RPMI7951 (cell line): ENCODE measurements around the gene CCDC51. TPM values are rescaled to one million over a fixed set of nuclear protein-coding genes. Genes with fewer than 3 reads are reported as not detected.
"Not testable (repeated sequence)": the region's sequence is repeated elsewhere in the genome, so short reads cannot be mapped to it uniquely, and the experiment has no call there.

Source experiments
- DNase-seq: peaks from one replicate; pipeline ENCODE4 v3.0.0-alpha.2; 2012; ENCODE audit warnings: low read depth
- total RNA-seq: library from RNA; depleted of rRNA; stranded (reverse); fragments of >200 nt; shearing (Covaris generic); gene quantifications from 2 replicates; pipeline ENCODE4 v1.2.3, GENCODE V29; 2014; rRNA removed

The CCDC51 gene
- 18.1 and 21.6 TPM in 2 replicates for total RNA-seq

- DNase-seq = peak; percentile 94
Observed at GRCh38 chr3:48439820-48440589, at the start of gene CCDC51, which contains the start of gene TMA7. Gene CCDC51 (minus strand): TSS chr3:48440119. CDS start chr3:48435128, 4,991 bp downstream. Gene TMA7 (plus strand): TSS chr3:48440257. CDS start chr3:48440297, 40 bp downstream.

GRCh38 chr3:48486952-48487351 lies 47.0 kb upstream of the CCDC51 start:
- no peak for DNase-seq

GRCh38 chr3:48482822-48483221 lies 42.9 kb upstream of the CCDC51 start:
- DNase-seq = not testable (repeated sequence)

GRCh38 chr3:48480891-48481290 lies 41.0 kb upstream of the CCDC51 start:
- DNase-seq = not testable (repeated sequence)

- no peak for DNase-seq
Observed at GRCh38 chr3:48478626-48479555, 39.0 kb upstream of the CCDC51 start.

- DNase-seq = no peak
Observed at GRCh38 chr3:48477959-48478520, 38.1 kb upstream of the CCDC51 start.

- no peak for DNase-seq
Observed at GRCh38 chr3:48476426-48477053, 36.6 kb upstream of the CCDC51 start.

- no peak for DNase-seq
Observed at GRCh38 chr3:48475188-48475587, 35.3 kb upstream of the CCDC51 start.

- no peak for DNase-seq
Observed at GRCh38 chr3:48474619-48475018, 34.7 kb upstream of the CCDC51 start.

GRCh38 chr3:48474031-48474430 lies 34.1 kb upstream of the CCDC51 start:
- not testable (repeated sequence) for DNase-seq

GRCh38 chr3:48473617-48473952 lies 33.7 kb upstream of the CCDC51 start:
- DNase-seq = no peak

- peak; percentile 95 for DNase-seq
Observed at GRCh38 chr3:48472923-48473616, 33.2 kb upstream of the CCDC51 start.

GRCh38 chr3:48472673-48472922 lies 32.7 kb upstream of the CCDC51 start:
- no peak for DNase-seq

- DNase-seq = no peak
Observed at GRCh38 chr3:48470286-48470685, 30.4 kb upstream of the CCDC51 start.

GRCh38 chr3:48469046-48469915 lies 29.4 kb upstream of the CCDC51 start:
- DNase-seq = no peak

GRCh38 chr3:48468329-48468731 lies 28.4 kb upstream of the CCDC51 start:
- no peak for DNase-seq

GRCh38 chr3:48467473-48468267 lies 27.8 kb upstream of the CCDC51 start:
- no peak for DNase-seq

GRCh38 chr3:48467110-48467454 lies 27.2 kb upstream of the CCDC51 start:
- DNase-seq = no peak

- DNase-seq = peak; percentile 34
Observed at GRCh38 chr3:48466386-48467109, 26.6 kb upstream of the CCDC51 start.
